ENCODE measurements around the gene LEUTX.
"Not testable (repeated sequence)": the region's sequence is repeated elsewhere in the genome, so short reads cannot be mapped to it uniquely, and the experiment has no call there.

The LEUTX gene

GRCh38 chr19:39788244-39788643 lies 9.6 kb downstream of the LEUTX start:
- no peak for DNase-seq

GRCh38 chr19:39792999-39793546 lies 14.4 kb downstream of the LEUTX start:
- DNase-seq, result peak; percentile 61 to 68

GRCh38 chr19:39795001-39795400 lies 16.3 kb downstream of the LEUTX start:
- no peak for DNase-seq

- DNase-seq, result no peak
These were observed 17.4 kb downstream of the LEUTX start for GRCh38 chr19:39796000-39796498.

- no peak for DNase-seq
These were observed 18.4 kb downstream of the LEUTX start for GRCh38 chr19:39797083-39797482.

GRCh38 chr19:39802958-39803357 lies 24.3 kb downstream of the LEUTX start:
- no peak for DNase-seq

- no peak for DNase-seq
These were observed 26.4 kb downstream of the LEUTX start for GRCh38 chr19:39805104-39805503.

GRCh38 chr19:39807846-39808364 lies 29.3 kb downstream of the LEUTX start:
- DNase-seq, result no peak

- not testable (repeated sequence) for DNase-seq
These were observed 30.0 kb downstream of the LEUTX start for GRCh38 chr19:39808688-39809087.

GRCh38 chr19:39809368-39809767 lies 30.7 kb downstream of the LEUTX start:
- no peak for DNase-seq

GRCh38 chr19:39810424-39810823 lies 31.8 kb downstream of the LEUTX start:
- DNase-seq, result no peak

- no peak for DNase-seq
These were observed 32.4 kb downstream of the LEUTX start for GRCh38 chr19:39811064-39811463.

GRCh38 chr19:39813264-39813993 lies 34.8 kb downstream of the LEUTX start:
- no peak for DNase-seq

- DNase-seq, result not testable (repeated sequence)
These were observed 35.5 kb downstream of the LEUTX start for GRCh38 chr19:39814111-39814510.

GRCh38 chr19:39814595-39814994 lies 35.9 kb downstream of the LEUTX start:
- DNase-seq, result no peak

- DNase-seq, result no peak
These were observed 37.8 kb downstream of the LEUTX start for GRCh38 chr19:39816287-39817048.

GRCh38 chr19:39817888-39818561 lies 39.4 kb downstream of the LEUTX start:
- DNase-seq, result no peak

- no peak for DNase-seq
These were observed 40.0 kb downstream of the LEUTX start for GRCh38 chr19:39818626-39819097.

- DNase-seq, result no peak
These were observed 41.1 kb downstream of the LEUTX start for GRCh38 chr19:39819786-39820185.

GRCh38 chr19:39820696-39821095 lies 42.0 kb downstream of the LEUTX start:
- DNase-seq, result no peak

GRCh38 chr19:39823686-39824085 lies 45.0 kb downstream of the LEUTX start:
- no peak for DNase-seq

GRCh38 chr19:39824143-39825092 lies 45.8 kb downstream of the LEUTX start:
- DNase-seq, result peak; percentile 84 to 86

All from activated CD4-positive, alpha-beta T cell treated with anti-CD3 and anti-CD28 coated beads, Interleukin-2, amount 50 U/mL, for 4 hours (primary cell).